WTC11 (cell line): Measurements from ENCODE around the gene GPC6. TPM values are rescaled to one million over a fixed set of nuclear protein-coding genes. Genes with fewer than 3 reads are reported as not detected.

ENCODE experiments used
- ATAC-seq: fragments of 200-7000 bp; cut with Tn5 transposase; 2 replicates; pipeline ENCODE4 v1.10.0; 2021; ENCODE audit warnings: mild to moderate bottlenecking, moderate library complexity
- CTCF ChIA-PET: fragments of 300-600 bp; sonication (Branson Sonifier 250); formaldehyde crosslinking; loops from one replicate; lab custom pipeline; 2021; ENCODE audit warnings: antibody characterized with exemption; lab: Charles Lee
- POLR2A ChIA-PET: fragments of 350-600 bp; sonication (Branson Sonifier 250); formaldehyde crosslinking; loops from one replicate; lab custom pipeline; 2021; ENCODE audit warnings: antibody characterized with exemption; lab: Charles Lee
- DNase-seq: peaks from one replicate; pipeline ENCODE4 v3.0.0; 2021; ENCODE audit warnings: low spot score
- H3K27ac Mint-ChIP-seq: 2 replicates; pipeline ENCODE4 v1.8.0; 2021; ENCODE audit warnings: mixed read lengths
- H3K27me3 Mint-ChIP-seq: 2 replicates; pipeline ENCODE4 v1.8.0; 2021; ENCODE audit warnings: low read depth, mild to moderate bottlenecking, moderate library complexity, mixed read lengths
- H3K36me3 Mint-ChIP-seq: 2 replicates; pipeline ENCODE4 v1.8.0; 2021; ENCODE audit warnings: mixed read lengths
- H3K4me1 Mint-ChIP-seq: 2 replicates; pipeline ENCODE4 v1.8.0; 2022; ENCODE audit warnings: mixed read lengths
- H3K4me3 Mint-ChIP-seq: 2 replicates; pipeline ENCODE4 v1.8.0; 2021; ENCODE audit warnings: mild to moderate bottlenecking, moderate library complexity, mixed read lengths
- H3K9me3 Mint-ChIP-seq: 2 replicates; pipeline ENCODE4 v1.8.0; 2021; ENCODE audit warnings: mixed read lengths
- CREM ChIP-seq: sonication (generic); formaldehyde crosslinking; IDR thresholded peaks from 2 replicates; pipeline ENCODE4 v1.8.1; 2022; ENCODE audit warnings: mild to moderate bottlenecking, missing genetic modification reagents, moderate library complexity
- FOXJ3 ChIP-seq: sonication (generic); formaldehyde crosslinking; IDR thresholded peaks from 2 replicates; pipeline ENCODE4 v1.9.0; 2021; ENCODE audit warnings: missing genetic modification reagents, mild to moderate bottlenecking, borderline replicate concordance
- FOXK1 ChIP-seq: sonication (generic); formaldehyde crosslinking; IDR thresholded peaks from 2 replicates; pipeline ENCODE4 v1.8.0; 2022; ENCODE audit warnings: mild to moderate bottlenecking, moderate library complexity, missing genetic modification reagents
- FOXP1 ChIP-seq: sonication (generic); formaldehyde crosslinking; IDR thresholded peaks from 2 replicates; pipeline ENCODE4 v1.8.0; 2022; ENCODE audit warnings: missing genetic modification reagents, mild to moderate bottlenecking, moderate library complexity, borderline replicate concordance
- GABPB1 ChIP-seq: sonication (generic); formaldehyde crosslinking; IDR thresholded peaks from 2 replicates; pipeline ENCODE4 v1.8.1; 2023; ENCODE audit warnings: mild to moderate bottlenecking, missing genetic modification reagents
- GRHL2 ChIP-seq: fragments of 250-450 bp; sonication (Bioruptor Pico); IDR thresholded peaks from 2 replicates; pipeline ENCODE4 v1.8.0; 2022; ENCODE audit warnings: mild to moderate bottlenecking, moderate library complexity; ENCODE audit not compliant: insufficient replicate concordance, severe bottlenecking
- NR1H2 ChIP-seq: sonication (generic); formaldehyde crosslinking; IDR thresholded peaks from 2 replicates; pipeline ENCODE4 v1.9.0; 2021; ENCODE audit warnings: mild to moderate bottlenecking, moderate library complexity, missing genetic modification reagents
- OVOL2 ChIP-seq: fragments of 250-450 bp; sonication (Bioruptor Pico); IDR thresholded peaks from 2 replicates; pipeline ENCODE4 v1.9.0; 2021; ENCODE audit warnings: mild to moderate bottlenecking, borderline replicate concordance
- SOX15 ChIP-seq: fragments of 250-450 bp; sonication (Bioruptor Pico); IDR thresholded peaks from 2 replicates; pipeline ENCODE4 v1.9.0; 2021; ENCODE audit warnings: mild to moderate bottlenecking
- TEAD1 ChIP-seq: sonication (generic); formaldehyde crosslinking; IDR thresholded peaks from 2 replicates; pipeline ENCODE4 v1.8.0; 2022; ENCODE audit warnings: mild to moderate bottlenecking, missing genetic modification reagents
- ZBTB21 ChIP-seq: sonication (generic); formaldehyde crosslinking; IDR thresholded peaks from 2 replicates; pipeline ENCODE4 v1.8.1; 2023; ENCODE audit warnings: mild to moderate bottlenecking, missing genetic modification reagents, borderline replicate concordance
- ZNF121 ChIP-seq: sonication (generic); formaldehyde crosslinking; IDR thresholded peaks from 2 replicates; pipeline ENCODE4 v1.8.0; 2023; ENCODE audit warnings: missing genetic modification reagents
- ZNF232 ChIP-seq: sonication (generic); formaldehyde crosslinking; IDR thresholded peaks from 2 replicates; pipeline ENCODE4 v1.8.0; 2022; ENCODE audit warnings: mild to moderate bottlenecking, missing genetic modification reagents
- total RNA-seq: library from RNA; stranded (reverse); gene quantifications from 3 replicates; pipeline ENCODE4 v1.2.3, GENCODE V29; 2021
- TF ChIP-seq, protein P1 (sequence below): sonication (generic); formaldehyde crosslinking; IDR thresholded peaks from 2 replicates; pipeline ENCODE4 v1.8.1; 2022; ENCODE audit warnings: missing genetic modification reagents, borderline replicate concordance
- TF ChIP-seq, protein P2 (sequence below): sonication (generic); formaldehyde crosslinking; IDR thresholded peaks from 2 replicates; pipeline ENCODE4 v1.8.0; 2022; ENCODE audit warnings: missing genetic modification reagents
- TF ChIP-seq, protein P3 (sequence below): sonication (generic); formaldehyde crosslinking; IDR thresholded peaks from 2 replicates; pipeline ENCODE4 v1.8.1; 2022; ENCODE audit warnings: low read depth, missing genetic modification reagents, borderline replicate concordance
- TF ChIP-seq, protein P4 (sequence below): sonication (generic); formaldehyde crosslinking; conservative IDR thresholded peaks from 2 replicates; pipeline ENCODE4 v1.8.1; 2023; ENCODE audit warnings: mild to moderate bottlenecking, low read depth, missing genetic modification reagents, moderate library complexity
- TF ChIP-seq, protein P5 (sequence below): sonication (generic); formaldehyde crosslinking; IDR thresholded peaks from 2 replicates; pipeline ENCODE4 v1.8.1; 2023; ENCODE audit warnings: mild to moderate bottlenecking, moderate library complexity, missing genetic modification reagents
- TF ChIP-seq, protein P6 (sequence below): sonication (generic); formaldehyde crosslinking; IDR thresholded peaks from 2 replicates; pipeline ENCODE4 v1.8.1; 2022; ENCODE audit warnings: mild to moderate bottlenecking, missing genetic modification reagents, moderate library complexity, borderline replicate concordance
- TF ChIP-seq, protein P7 (sequence below): sonication (generic); formaldehyde crosslinking; IDR thresholded peaks from 2 replicates; pipeline ENCODE4 v1.8.1; 2023; ENCODE audit warnings: mild to moderate bottlenecking, missing genetic modification reagents
- TF ChIP-seq, protein P8 (sequence below): fragments of 250-450 bp; sonication (Bioruptor Pico); conservative IDR thresholded peaks from 2 replicates; pipeline ENCODE4 v1.9.0; 2021; ENCODE audit warnings: mild to moderate bottlenecking

Gene GPC6
- total RNA-seq, 1 experiment from 2014 or later = 19.5 TPM

DNA sequence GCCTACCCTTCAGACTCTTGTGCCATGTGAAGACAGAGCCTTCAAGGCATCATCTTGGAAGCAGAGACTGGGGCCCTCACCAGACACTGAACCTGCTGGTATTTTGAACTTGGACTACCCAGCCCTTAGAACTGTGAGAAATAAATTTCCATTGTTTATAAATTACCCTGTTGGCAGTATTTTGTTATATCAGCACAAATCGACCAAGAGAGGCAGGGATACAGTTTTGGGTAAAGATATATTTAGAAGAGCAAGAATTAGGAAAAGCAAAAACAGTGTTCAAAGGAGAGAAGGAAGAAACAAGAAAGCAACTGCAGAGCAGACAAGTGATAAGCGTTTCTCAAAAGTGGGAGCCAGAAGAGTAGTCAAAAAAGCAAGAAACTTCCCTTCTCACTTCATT, 652.1 kb downstream of the GPC6 start (continued):
- TF ChIP-seq, protein P1, sequence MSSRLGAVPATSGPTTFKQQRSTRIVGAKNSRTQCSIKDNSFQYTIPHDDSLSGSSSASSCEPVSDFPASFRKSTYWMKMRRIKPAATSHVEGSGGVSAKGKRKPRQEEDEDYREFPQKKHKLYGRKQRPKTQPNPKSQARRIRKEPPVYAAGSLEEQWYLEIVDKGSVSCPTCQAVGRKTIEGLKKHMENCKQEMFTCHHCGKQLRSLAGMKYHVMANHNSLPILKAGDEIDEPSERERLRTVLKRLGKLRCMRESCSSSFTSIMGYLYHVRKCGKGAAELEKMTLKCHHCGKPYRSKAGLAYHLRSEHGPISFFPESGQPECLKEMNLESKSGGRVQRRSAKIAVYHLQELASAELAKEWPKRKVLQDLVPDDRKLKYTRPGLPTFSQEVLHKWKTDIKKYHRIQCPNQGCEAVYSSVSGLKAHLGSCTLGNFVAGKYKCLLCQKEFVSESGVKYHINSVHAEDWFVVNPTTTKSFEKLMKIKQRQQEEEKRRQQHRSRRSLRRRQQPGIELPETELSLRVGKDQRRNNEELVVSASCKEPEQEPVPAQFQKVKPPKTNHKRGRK (CRISPR knock-in tag) = no peak
- TF ChIP-seq, protein P2, sequence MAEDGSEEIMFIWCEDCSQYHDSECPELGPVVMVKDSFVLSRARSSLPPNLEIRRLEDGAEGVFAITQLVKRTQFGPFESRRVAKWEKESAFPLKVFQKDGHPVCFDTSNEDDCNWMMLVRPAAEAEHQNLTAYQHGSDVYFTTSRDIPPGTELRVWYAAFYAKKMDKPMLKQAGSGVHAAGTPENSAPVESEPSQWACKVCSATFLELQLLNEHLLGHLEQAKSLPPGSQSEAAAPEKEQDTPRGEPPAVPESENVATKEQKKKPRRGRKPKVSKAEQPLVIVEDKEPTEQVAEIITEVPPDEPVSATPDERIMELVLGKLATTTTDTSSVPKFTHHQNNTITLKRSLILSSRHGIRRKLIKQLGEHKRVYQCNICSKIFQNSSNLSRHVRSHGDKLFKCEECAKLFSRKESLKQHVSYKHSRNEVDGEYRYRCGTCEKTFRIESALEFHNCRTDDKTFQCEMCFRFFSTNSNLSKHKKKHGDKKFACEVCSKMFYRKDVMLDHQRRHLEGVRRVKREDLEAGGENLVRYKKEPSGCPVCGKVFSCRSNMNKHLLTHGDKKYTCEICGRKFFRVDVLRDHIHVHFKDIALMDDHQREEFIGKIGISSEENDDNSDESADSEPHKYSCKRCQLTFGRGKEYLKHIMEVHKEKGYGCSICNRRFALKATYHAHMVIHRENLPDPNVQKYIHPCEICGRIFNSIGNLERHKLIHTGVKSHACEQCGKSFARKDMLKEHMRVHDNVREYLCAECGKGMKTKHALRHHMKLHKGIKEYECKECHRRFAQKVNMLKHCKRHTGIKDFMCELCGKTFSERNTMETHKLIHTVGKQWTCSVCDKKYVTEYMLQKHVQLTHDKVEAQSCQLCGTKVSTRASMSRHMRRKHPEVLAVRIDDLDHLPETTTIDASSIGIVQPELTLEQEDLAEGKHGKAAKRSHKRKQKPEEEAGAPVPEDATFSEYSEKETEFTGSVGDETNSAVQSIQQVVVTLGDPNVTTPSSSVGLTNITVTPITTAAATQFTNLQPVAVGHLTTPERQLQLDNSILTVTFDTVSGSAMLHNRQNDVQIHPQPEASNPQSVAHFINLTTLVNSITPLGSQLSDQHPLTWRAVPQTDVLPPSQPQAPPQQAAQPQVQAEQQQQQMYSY (CRISPR knock-in tag) = no peak
- TF ChIP-seq SOX15 = no peak
- no peak for TF ChIP-seq GABPB1 (CRISPR knock-in tag)
- TF ChIP-seq, protein P3, sequence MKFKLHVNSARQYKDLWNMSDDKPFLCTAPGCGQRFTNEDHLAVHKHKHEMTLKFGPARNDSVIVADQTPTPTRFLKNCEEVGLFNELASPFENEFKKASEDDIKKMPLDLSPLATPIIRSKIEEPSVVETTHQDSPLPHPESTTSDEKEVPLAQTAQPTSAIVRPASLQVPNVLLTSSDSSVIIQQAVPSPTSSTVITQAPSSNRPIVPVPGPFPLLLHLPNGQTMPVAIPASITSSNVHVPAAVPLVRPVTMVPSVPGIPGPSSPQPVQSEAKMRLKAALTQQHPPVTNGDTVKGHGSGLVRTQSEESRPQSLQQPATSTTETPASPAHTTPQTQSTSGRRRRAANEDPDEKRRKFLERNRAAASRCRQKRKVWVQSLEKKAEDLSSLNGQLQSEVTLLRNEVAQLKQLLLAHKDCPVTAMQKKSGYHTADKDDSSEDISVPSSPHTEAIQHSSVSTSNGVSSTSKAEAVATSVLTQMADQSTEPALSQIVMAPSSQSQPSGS (CRISPR knock-in tag) = no peak
- no peak for TF ChIP-seq OVOL2 (CRISPR knock-in tag)
- TF ChIP-seq ZNF121 = no peak
- no peak for TF ChIP-seq NR1H2 (CRISPR knock-in tag)

DNA sequence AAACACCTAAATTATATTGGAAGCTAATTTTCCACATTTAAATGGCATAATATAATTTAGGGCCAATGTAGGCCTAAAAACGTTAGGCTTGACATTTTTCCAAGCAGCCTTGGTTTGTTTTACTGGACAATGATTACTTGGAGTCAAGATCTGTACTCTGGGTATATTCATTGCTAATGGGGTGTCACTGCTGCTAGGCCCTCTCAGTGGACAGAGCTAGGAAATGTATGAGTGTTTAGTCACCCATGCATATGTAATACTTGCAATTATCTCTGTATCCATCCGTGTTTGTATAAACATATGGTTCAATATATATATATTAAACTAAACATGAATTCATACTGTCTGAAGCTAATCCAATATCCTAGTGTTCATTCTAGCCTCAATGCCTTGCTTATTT, 654.8 kb downstream of the GPC6 start:
- Mint-ChIP-seq H3K27me3 (no peaks in the 10 kb centered on the region), H3K27ac (no peak overlapping the region), H3K4me3 (no peak overlapping the region), H3K4me1 (peaks cover 2% of the 10 kb centered on the region; the same call in 1 of the 2 replicates), H3K9me3 (peaks cover 12% of the 10 kb centered on the region), H3K36me3 (peaks cover 15% of the 10 kb centered on the region)
- ChIA-PET CTCF (no interaction called here), POLR2A (no interaction called here)
- no peak for ATAC-seq
- no peak for DNase-seq
- TF ChIP-seq, protein P4, sequence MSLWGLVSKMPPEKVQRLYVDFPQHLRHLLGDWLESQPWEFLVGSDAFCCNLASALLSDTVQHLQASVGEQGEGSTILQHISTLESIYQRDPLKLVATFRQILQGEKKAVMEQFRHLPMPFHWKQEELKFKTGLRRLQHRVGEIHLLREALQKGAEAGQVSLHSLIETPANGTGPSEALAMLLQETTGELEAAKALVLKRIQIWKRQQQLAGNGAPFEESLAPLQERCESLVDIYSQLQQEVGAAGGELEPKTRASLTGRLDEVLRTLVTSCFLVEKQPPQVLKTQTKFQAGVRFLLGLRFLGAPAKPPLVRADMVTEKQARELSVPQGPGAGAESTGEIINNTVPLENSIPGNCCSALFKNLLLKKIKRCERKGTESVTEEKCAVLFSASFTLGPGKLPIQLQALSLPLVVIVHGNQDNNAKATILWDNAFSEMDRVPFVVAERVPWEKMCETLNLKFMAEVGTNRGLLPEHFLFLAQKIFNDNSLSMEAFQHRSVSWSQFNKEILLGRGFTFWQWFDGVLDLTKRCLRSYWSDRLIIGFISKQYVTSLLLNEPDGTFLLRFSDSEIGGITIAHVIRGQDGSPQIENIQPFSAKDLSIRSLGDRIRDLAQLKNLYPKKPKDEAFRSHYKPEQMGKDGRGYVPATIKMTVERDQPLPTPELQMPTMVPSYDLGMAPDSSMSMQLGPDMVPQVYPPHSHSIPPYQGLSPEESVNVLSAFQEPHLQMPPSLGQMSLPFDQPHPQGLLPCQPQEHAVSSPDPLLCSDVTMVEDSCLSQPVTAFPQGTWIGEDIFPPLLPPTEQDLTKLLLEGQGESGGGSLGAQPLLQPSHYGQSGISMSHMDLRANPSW (CRISPR knock-in tag) = no peak
- TF ChIP-seq FOXK1 (CRISPR knock-in tag) = no peak
- no peak for TF ChIP-seq ZBTB21
- no peak for TF ChIP-seq GRHL2 (CRISPR knock-in tag)
- TF ChIP-seq ZNF232 (CRISPR knock-in tag) = no peak
- TF ChIP-seq FOXJ3 (CRISPR knock-in tag) = no peak
- TF ChIP-seq TEAD1 (CRISPR knock-in tag) = no peak
- no peak for TF ChIP-seq FOXP1 (CRISPR knock-in tag)
- TF ChIP-seq, protein P5, sequence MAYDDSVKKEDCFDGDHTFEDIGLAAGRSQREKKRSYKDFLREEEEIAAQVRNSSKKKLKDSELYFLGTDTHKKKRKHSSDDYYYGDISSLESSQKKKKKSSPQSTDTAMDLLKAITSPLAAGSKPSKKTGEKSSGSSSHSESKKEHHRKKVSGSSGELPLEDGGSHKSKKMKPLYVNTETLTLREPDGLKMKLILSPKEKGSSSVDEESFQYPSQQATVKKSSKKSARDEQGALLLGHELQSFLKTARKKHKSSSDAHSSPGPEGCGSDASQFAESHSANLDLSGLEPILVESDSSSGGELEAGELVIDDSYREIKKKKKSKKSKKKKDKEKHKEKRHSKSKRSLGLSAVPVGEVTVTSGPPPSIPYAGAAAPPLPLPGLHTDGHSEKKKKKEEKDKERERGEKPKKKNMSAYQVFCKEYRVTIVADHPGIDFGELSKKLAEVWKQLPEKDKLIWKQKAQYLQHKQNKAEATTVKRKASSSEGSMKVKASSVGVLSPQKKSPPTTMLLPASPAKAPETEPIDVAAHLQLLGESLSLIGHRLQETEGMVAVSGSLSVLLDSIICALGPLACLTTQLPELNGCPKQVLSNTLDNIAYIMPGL = no peak
- TF ChIP-seq, protein P6, sequence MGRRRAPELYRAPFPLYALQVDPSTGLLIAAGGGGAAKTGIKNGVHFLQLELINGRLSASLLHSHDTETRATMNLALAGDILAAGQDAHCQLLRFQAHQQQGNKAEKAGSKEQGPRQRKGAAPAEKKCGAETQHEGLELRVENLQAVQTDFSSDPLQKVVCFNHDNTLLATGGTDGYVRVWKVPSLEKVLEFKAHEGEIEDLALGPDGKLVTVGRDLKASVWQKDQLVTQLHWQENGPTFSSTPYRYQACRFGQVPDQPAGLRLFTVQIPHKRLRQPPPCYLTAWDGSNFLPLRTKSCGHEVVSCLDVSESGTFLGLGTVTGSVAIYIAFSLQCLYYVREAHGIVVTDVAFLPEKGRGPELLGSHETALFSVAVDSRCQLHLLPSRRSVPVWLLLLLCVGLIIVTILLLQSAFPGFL (CRISPR knock-in tag) = no peak
- TF ChIP-seq, protein P7, sequence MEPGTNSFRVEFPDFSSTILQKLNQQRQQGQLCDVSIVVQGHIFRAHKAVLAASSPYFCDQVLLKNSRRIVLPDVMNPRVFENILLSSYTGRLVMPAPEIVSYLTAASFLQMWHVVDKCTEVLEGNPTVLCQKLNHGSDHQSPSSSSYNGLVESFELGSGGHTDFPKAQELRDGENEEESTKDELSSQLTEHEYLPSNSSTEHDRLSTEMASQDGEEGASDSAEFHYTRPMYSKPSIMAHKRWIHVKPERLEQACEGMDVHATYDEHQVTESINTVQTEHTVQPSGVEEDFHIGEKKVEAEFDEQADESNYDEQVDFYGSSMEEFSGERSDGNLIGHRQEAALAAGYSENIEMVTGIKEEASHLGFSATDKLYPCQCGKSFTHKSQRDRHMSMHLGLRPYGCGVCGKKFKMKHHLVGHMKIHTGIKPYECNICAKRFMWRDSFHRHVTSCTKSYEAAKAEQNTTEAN (CRISPR knock-in tag) = no peak
- TF ChIP-seq CREM = no peak
- TF ChIP-seq, protein P8, sequence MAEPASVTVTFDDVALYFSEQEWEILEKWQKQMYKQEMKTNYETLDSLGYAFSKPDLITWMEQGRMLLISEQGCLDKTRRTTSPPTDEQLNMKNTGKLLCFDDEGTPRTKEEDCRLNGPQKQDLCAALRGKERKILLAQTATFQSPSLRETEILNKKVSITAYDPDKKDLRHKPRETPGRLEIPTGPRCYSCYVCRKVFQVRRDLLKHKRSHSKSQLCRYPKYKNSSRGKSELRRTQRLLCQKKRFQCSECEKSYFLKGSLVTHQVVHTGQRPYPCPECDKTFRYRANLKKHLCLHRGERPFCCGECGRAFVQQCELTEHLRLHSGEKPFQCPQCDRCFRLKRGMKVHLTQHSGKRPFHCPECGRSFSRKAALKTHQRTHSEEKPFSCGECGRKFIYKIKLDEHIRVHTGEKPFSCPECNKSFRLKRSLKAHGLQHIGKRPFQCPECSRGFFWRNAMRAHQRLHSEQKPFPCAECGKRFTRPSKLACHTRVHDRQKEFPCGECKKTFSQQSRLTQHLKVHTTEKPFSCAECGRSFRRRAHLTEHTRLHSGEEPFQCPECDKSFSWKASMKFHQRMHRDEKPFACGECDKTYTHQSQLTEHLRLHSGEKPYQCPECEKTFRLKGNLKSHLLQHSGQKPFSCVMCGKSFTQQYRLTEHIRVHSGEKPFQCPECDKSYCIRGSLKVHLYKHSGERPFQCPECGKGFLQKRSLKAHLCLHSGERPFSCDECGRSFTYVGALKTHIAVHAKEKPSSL (CRISPR knock-in tag) = no peak
